K562 (cell line): ENCODE measurements around the gene C11orf91. TPM values are rescaled to one million over a fixed set of nuclear protein-coding genes. Genes with fewer than 3 reads are reported as not detected.

ENCODE experiments used
- ATAC-seq: fragments of 200-7000 bp; cut with Tn5 transposase; 3 replicates; pipeline ENCODE4 v1.9.1; 2020; ENCODE audit warnings: moderate library complexity
- BruUV-seq: library from RNA; stranded (reverse); fragments of 400-500 nt; replicated peaks from 2 replicates; lab custom pipeline; 2021; lab: Mats Ljungman, UMichigan
- CTCF ChIA-PET: fragments of 300-600 bp; formaldehyde crosslinking; extraction: SDS; loops from one replicate; lab custom pipeline; 2021; ENCODE audit warnings: low intra/inter-chr PET ratio; lab: Yijun Ruan, JAX
- POLR2A ChIA-PET: fragments of 300-600, 350-650 bp; sonication (Branson Sonifier 250); formaldehyde crosslinking; extraction: SDS; loops from one replicate; lab custom pipeline; 2021; ENCODE audit warnings: antibody characterized with exemption, inconsistent platforms; lab: Yijun Ruan, JAX
- DNase-seq, 4 experiments: peaks; one replicate each; pipeline versions ENCODE4 v3.0.0 to v3.0.0-alpha.2; 2011 to 2018; ENCODE audit warnings: low spot score in 3 of 4, mixed read lengths in 3 of 4; ENCODE audit errors: extremely low read depth in 1 of 4
- FAIRE-seq: peaks from 2 replicates; lab custom pipeline; 2011; peaks lifted over from hg19 to GRCh38; lab: Jason Lieb, UNC
- H2AFZ ChIP-seq: 2 replicates; pipeline ENCODE4 v1.6.0; 2011; ENCODE audit warnings: low read depth, low read length, control low read depth, inconsistent platforms
- H3K27ac ChIP-seq: fragments of 200-600 bp; 3 replicates; pipeline ENCODE4 v1.8.0; 2011; ENCODE audit warnings: low read depth, mild to moderate bottlenecking, control low read depth, inconsistent platforms, low read length, moderate library complexity, mixed read lengths; ENCODE audit errors: extremely low read depth
- H3K27me3 ChIP-seq, 2 experiments: fragments of 300-600 bp in 1 of 2; 2 replicates in 1 of 2; 3 replicates in 1 of 2; pipeline versions ENCODE4 v1.6.0 to v1.8.0; 2011; ENCODE audit warnings: inconsistent platforms in 2 of 2, low read length in 2 of 2, mild to moderate bottlenecking in 1 of 2, mixed read lengths in 1 of 2, moderate library complexity in 1 of 2; ENCODE audit not compliant: control insufficient read depth in 2 of 2, insufficient read depth in 2 of 2
- H3K36me3 ChIP-seq: fragments of 300-600 bp; 3 replicates; pipeline ENCODE4 v1.8.0; 2011; ENCODE audit warnings: mild to moderate bottlenecking, low read length, inconsistent platforms; ENCODE audit not compliant: control insufficient read depth, insufficient read depth
- H3K4me1 ChIP-seq, 2 experiments: fragments of 200-600 bp in 1 of 2; replicated peaks in 1 of 2; 2 replicates in 1 of 2; 3 replicates in 1 of 2; pipeline versions ENCODE4 v1.5.1 to v1.8.0; 2011; ENCODE audit warnings: inconsistent platforms in 2 of 2, low read length in 2 of 2, mild to moderate bottlenecking in 1 of 2, mixed read lengths in 1 of 2, moderate library complexity in 1 of 2; ENCODE audit not compliant: control insufficient read depth in 2 of 2, insufficient read depth in 2 of 2
- H3K4me2 ChIP-seq: 2 replicates; pipeline ENCODE4 v1.6.1; 2011; ENCODE audit warnings: low read length, control low read depth, inconsistent platforms, mixed read lengths; ENCODE audit not compliant: insufficient read depth
- H3K4me3 ChIP-seq: fragments of 200-600 bp; sonication (generic), shearing (Covaris generic); 2 replicates; pipeline ENCODE4 v1.5.1; 2016; ENCODE audit warnings: control low read depth, inconsistent platforms
- H3K79me2 ChIP-seq: fragments of 200-600 bp; 3 replicates; pipeline ENCODE4 v1.8.0; 2011; ENCODE audit warnings: low read length, inconsistent platforms; ENCODE audit not compliant: control insufficient read depth, insufficient read depth
- H3K9ac ChIP-seq, 2 experiments: 2 replicates each; pipeline versions ENCODE4 v1.6.0 to v1.6.1; 2011; ENCODE audit warnings: low read depth in 2 of 2, low read length in 2 of 2, control low read depth in 1 of 2, inconsistent platforms in 1 of 2, mild to moderate bottlenecking in 1 of 2, mixed read lengths in 1 of 2; ENCODE audit not compliant: insufficient read depth in 1 of 2
- H3K9me1 ChIP-seq: one replicate; pipeline ENCODE4 v1.6.0; 2011; ENCODE audit warnings: inconsistent platforms, mild to moderate bottlenecking, low read length, moderate library complexity; ENCODE audit not compliant: control insufficient read depth, insufficient read depth
- H3K9me3 ChIP-seq: replicated peaks from 2 replicates; pipeline ENCODE4 v1.5.1; 2011; ENCODE audit warnings: low read depth, low read length, inconsistent platforms; ENCODE audit not compliant: control insufficient read depth, insufficient read depth
- H4K20me1 ChIP-seq: replicated peaks from 2 replicates; pipeline ENCODE4 v1.6.1; 2011; ENCODE audit warnings: low read length, inconsistent platforms, mixed read lengths; ENCODE audit not compliant: control insufficient read depth, insufficient read depth
- MCM7 ChIP-seq, 2 experiments: fragments of 450-650 bp; IDR thresholded peaks; 2 replicates each; pipeline ENCODE4 v1.6.1; 2016 to 2018
- POLR2H ChIP-seq: IDR thresholded peaks from 2 replicates; pipeline ENCODE4 v1.6.1; 2016; ENCODE audit warnings: missing genetic modification characterization, low read depth, mild to moderate bottlenecking, control low read depth, missing compliant biosample characterization, moderate library complexity
- TRIM24 ChIP-seq, 2 experiments: fragments of 450-650 bp; IDR thresholded peaks; 2 replicates each; pipeline ENCODE4 v1.6.1; 2016
- TSC22D4 ChIP-seq: fragments of 450-650 bp; IDR thresholded peaks from 2 replicates; pipeline ENCODE4 v1.6.1; 2016; ENCODE audit warnings: missing genetic modification characterization, missing biosample characterization, control low read depth
- WGBS: fragments of 100-300 bp; shearing (Covaris generic); methylation state at CpG from one replicate; pipeline ENCODE4 v1.1.6; 2016; ENCODE audit warnings: low coverage, mixed read lengths; ENCODE audit not compliant: insufficient coverage; ENCODE audit errors: missing lambda C conversion rate; 5-methylcytosine and 5-hydroxymethylcytosine counted together
- in situ Hi-C: fragments of 300-500 bp; cut with MboI; formaldehyde crosslinking; loops from 4 replicates; pipeline ENCODE4 v1.15.0; 2018; ENCODE audit warnings: inconsistent platforms, mixed read lengths
- intact Hi-C: fragments of 100-400 bp; cut with micrococcal nuclease; formaldehyde crosslinking; loops from 2 replicates; pipeline ENCODE4 v1.14.2; 2022
- polyA plus RNA-seq, 8 experiments: library from polyadenylated mRNA; depleted of rRNA in 4 of 8; stranded (reverse) in 5 of 8; unstranded in 3 of 8; fragments of >200 nt; fragmentation: Nextera tagmentation in 2 of 8; fragmentation: Illumina TruSeq in 1 of 8; extraction: Ambion mirVana in 2 of 8; extraction: Trizol in 1 of 8; gene quantifications; 2 replicates each; pipeline versions ENCODE4 v1.2.1 to v1.2.3, GENCODE V29; 2011 to 2014; ENCODE audit warnings: inconsistent platforms in 1 of 8, missing spikeins in 1 of 8
- total RNA-seq, 7 experiments: library from RNA; depleted of rRNA in 6 of 7; stranded (reverse); fragments of >200 nt in 6 of 7; fragmentation: Illumina TruSeq in 2 of 7; extraction: Trizol in 2 of 7; gene quantifications; 2 replicates each; pipeline versions ENCODE4 v1.2.1 to v1.2.3, GENCODE V29; 2011 to 2021; ENCODE audit warnings: low replicate concordance in 1 of 7
- TF ChIP-seq, protein P1 (sequence below), 3 experiments: IDR thresholded peaks in 2 of 3; conservative IDR thresholded peaks in 1 of 3; 2 replicates each; pipeline ENCODE4 v1.5.1; 2011 to 2012; ENCODE audit warnings: low read length in 3 of 3, mild to moderate bottlenecking in 3 of 3, control low read depth in 2 of 3, improper control_type of control experiment in 1 of 3, inconsistent platforms in 1 of 3, low read depth in 1 of 3, mixed read lengths in 1 of 3, moderate library complexity in 1 of 3; ENCODE audit not compliant: insufficient read depth in 2 of 3
- TF ChIP-seq, protein P2 (sequence below): sonication (generic); formaldehyde crosslinking; IDR thresholded peaks from 2 replicates; pipeline ENCODE4 v1.8.1; 2023; ENCODE audit warnings: missing genetic modification reagents, mild to moderate bottlenecking, borderline replicate concordance
- TF ChIP-seq, protein P3 (sequence below), 3 experiments: fragments of 200-800 bp in 1 of 3; fragments of 250-450 bp in 1 of 3; fragments of 450-650 bp in 1 of 3; sonication (Bioruptor Pico) in 1 of 3; sonication (Bioruptor generic) in 1 of 3; formaldehyde crosslinking in 1 of 3; IDR thresholded peaks; 2 replicates each; pipeline versions ENCODE4 v1.6.1 to v1.8.0; 2016 to 2022; ENCODE audit warnings: mild to moderate bottlenecking in 2 of 3, missing genetic modification characterization in 2 of 3, missing compliant biosample characterization in 1 of 3, moderate library complexity in 1 of 3

The C11orf91 gene
- total and polyA plus RNA-seq, 9 of the 15 experiments (the other 6 are each of a cell fraction or from before 2014, with no cell fraction given), result not detected

DNA sequence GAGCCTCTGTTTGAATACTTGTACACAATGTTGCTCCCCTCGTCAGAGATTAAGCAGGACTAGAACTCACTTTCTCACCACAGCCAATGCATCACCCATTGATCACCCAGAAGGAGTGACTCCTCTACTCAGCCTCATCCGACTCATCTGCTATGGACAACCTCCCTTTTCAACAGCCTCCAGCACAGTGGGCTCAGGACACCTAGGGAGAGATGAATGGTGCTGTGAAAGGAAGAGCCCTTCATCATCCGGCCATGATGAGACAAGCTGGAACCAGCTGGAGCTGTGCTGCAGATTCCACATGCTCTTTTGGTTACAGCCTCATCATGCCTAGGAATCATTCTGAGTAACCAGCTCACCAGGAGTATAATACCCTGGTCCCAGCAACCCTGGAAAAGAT is 15.5 kb downstream of the C11orf91 start (continued):
- no peak for TF ChIP-seq TRIM24 (IDR thresholded peaks at IDR 0.05)

DNA sequence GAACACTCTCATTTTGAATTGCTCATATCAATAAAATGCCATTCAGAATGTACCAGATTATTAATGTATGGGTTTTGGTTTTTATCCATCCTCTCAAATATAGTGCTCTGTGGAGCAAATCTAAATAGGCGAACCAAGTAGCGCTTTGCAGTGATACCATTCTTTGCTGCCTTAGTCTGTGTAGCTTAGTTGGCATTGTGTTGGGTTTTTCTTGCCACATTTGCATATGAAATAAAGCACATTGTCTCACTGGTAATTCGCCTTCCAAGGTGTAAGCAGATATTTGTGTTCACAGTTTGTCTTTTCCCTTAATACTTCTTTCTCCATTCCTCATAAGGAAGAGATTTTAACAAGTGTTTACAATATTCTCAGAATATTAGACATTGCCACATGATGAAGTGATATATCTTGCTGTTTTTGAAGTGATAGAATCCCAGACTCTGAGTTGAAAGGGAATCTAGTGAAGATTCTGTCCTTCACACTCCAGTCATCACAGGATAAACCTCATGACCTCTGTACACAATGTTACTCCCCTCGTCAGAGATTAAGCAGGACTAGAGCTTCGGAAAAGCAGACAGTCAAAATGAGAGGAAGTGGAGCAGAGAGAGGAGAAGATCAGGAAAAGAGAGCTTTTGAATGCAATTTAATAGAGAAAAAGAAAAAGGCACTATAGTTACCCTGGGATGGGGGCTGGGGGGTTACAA is 16.5 kb downstream of the C11orf91 start:
- POLR2A ChIA-PET, result no interaction called here
- in situ Hi-C loops, result no loop called here
- TF ChIP-seq, protein P1, sequence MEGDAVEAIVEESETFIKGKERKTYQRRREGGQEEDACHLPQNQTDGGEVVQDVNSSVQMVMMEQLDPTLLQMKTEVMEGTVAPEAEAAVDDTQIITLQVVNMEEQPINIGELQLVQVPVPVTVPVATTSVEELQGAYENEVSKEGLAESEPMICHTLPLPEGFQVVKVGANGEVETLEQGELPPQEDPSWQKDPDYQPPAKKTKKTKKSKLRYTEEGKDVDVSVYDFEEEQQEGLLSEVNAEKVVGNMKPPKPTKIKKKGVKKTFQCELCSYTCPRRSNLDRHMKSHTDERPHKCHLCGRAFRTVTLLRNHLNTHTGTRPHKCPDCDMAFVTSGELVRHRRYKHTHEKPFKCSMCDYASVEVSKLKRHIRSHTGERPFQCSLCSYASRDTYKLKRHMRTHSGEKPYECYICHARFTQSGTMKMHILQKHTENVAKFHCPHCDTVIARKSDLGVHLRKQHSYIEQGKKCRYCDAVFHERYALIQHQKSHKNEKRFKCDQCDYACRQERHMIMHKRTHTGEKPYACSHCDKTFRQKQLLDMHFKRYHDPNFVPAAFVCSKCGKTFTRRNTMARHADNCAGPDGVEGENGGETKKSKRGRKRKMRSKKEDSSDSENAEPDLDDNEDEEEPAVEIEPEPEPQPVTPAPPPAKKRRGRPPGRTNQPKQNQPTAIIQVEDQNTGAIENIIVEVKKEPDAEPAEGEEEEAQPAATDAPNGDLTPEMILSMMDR (IDR thresholded peaks at IDR 0.05 in 2 of 3, conservative IDR thresholded peaks at IDR 0.05 in 1 of 3; ENCODE audit: insufficient read depth in 2 of 3, low read depth in 1 of 3, low read length in 3 of 3), result no peak
- no peak for TF ChIP-seq MCM7 (IDR thresholded peaks at IDR 0.05)
- TF ChIP-seq, protein P2, sequence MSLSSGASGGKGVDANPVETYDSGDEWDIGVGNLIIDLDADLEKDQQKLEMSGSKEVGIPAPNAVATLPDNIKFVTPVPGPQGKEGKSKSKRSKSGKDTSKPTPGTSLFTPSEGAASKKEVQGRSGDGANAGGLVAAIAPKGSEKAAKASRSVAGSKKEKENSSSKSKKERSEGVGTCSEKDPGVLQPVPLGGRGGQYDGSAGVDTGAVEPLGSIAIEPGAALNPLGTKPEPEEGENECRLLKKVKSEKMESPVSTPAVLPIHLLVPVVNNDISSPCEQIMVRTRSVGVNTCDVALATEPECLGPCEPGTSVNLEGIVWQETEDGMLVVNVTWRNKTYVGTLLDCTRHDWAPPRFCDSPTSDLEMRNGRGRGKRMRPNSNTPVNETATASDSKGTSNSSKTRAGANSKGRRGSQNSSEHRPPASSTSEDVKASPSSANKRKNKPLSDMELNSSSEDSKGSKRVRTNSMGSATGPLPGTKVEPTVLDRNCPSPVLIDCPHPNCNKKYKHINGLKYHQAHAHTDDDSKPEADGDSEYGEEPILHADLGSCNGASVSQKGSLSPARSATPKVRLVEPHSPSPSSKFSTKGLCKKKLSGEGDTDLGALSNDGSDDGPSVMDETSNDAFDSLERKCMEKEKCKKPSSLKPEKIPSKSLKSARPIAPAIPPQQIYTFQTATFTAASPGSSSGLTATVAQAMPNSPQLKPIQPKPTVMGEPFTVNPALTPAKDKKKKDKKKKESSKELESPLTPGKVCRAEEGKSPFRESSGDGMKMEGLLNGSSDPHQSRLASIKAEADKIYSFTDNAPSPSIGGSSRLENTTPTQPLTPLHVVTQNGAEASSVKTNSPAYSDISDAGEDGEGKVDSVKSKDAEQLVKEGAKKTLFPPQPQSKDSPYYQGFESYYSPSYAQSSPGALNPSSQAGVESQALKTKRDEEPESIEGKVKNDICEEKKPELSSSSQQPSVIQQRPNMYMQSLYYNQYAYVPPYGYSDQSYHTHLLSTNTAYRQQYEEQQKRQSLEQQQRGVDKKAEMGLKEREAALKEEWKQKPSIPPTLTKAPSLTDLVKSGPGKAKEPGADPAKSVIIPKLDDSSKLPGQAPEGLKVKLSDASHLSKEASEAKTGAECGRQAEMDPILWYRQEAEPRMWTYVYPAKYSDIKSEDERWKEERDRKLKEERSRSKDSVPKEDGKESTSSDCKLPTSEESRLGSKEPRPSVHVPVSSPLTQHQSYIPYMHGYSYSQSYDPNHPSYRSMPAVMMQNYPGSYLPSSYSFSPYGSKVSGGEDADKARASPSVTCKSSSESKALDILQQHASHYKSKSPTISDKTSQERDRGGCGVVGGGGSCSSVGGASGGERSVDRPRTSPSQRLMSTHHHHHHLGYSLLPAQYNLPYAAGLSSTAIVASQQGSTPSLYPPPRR, result no peak
- no peak for TF ChIP-seq TSC22D4 (tag)
- TF ChIP-seq POLR2H (tag), result no peak
- TF ChIP-seq, protein P3, sequence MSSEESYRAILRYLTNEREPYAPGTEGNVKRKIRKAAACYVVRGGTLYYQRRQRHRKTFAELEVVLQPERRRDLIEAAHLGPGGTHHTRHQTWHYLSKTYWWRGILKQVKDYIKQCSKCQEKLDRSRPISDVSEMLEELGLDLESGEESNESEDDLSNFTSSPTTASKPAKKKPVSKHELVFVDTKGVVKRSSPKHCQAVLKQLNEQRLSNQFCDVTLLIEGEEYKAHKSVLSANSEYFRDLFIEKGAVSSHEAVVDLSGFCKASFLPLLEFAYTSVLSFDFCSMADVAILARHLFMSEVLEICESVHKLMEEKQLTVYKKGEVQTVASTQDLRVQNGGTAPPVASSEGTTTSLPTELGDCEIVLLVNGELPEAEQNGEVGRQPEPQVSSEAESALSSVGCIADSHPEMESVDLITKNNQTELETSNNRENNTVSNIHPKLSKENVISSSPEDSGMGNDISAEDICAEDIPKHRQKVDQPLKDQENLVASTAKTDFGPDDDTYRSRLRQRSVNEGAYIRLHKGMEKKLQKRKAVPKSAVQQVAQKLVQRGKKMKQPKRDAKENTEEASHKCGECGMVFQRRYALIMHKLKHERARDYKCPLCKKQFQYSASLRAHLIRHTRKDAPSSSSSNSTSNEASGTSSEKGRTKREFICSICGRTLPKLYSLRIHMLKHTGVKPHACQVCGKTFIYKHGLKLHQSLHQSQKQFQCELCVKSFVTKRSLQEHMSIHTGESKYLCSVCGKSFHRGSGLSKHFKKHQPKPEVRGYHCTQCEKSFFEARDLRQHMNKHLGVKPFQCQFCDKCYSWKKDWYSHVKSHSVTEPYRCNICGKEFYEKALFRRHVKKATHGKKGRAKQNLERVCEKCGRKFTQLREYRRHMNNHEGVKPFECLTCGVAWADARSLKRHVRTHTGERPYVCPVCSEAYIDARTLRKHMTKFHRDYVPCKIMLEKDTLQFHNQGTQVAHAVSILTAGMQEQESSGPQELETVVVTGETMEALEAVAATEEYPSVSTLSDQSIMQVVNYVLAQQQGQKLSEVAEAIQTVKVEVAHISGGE (CRISPR knock-in tag; IDR thresholded peaks at IDR 0.05), result no peak

More for the DNA sequence above, 16.5 kb downstream of the C11orf91 start:
- no peak overlapping the region for H2AFZ ChIP-seq
- no peaks in the 10 kb centered on the region for H3K79me2 ChIP-seq
- H3K9me3 ChIP-seq, result no peaks in the 10 kb centered on the region
- H3K4me1 ChIP-seq, result no peaks in the 10 kb centered on the region
- no peak overlapping the region for H3K4me2 ChIP-seq
- no peaks in the 10 kb centered on the region for H4K20me1 ChIP-seq
- intact Hi-C loops, result loop anchor here (5.0 kb wide), 1 partner anchor 722 kb away; no protein-coding TSS in a partner anchor
- no peaks in the 10 kb centered on the region for H3K36me3 ChIP-seq
- peaks cover 5 to 14% of the 10 kb centered on the region in 2 experiments; a peak in 3 of 5 replicates for H3K27me3 ChIP-seq
- no peak overlapping the region for H3K27ac ChIP-seq
- FAIRE-seq (no peak), DNase-seq (no peak), ATAC-seq (no peak)
- BruUV-seq, result no TSS peak
- no peak overlapping the region for H3K4me3 ChIP-seq
- no peak overlapping the region for H3K9ac ChIP-seq
- no peaks in the 10 kb centered on the region for H3K9me1 ChIP-seq
- CTCF ChIA-PET, result no interaction called here
- 2% methylated on average over 5 of the region's 5 CpGs for WGBS
